Measurements from ENCODE around the gene ARFGAP1. TPM values are rescaled to one million over a fixed set of nuclear protein-coding genes. Genes with fewer than 3 reads are reported as not detected.

ARFGAP1 gene
- total and polyA plus RNA-seq, 2 of the 8 experiments (the other 6 are each of a cell fraction or from before 2014, with no cell fraction given) = 93.7 to 100 TPM

- H2BK15ac ChIP-seq (ENCODE audit: low read length) = no peak overlapping the region
- no peaks in the 10 kb centered on the region for H3K23me2 ChIP-seq (ENCODE audit: low read depth, low read length)
- H2BK5ac ChIP-seq (ENCODE audit: low read depth, low read length) = no peak overlapping the region
- H3K4me3 ChIP-seq (ENCODE audit: extremely low read depth in 1 of 4, insufficient read depth in 2 of 4, low read depth in 3 of 4, low read length in 4 of 4) = no peak overlapping the region
- H3K36me3 ChIP-seq (ENCODE audit: control insufficient read depth in 2 of 4, insufficient read depth in 4 of 4, low read length in 3 of 4) = no peaks in the 10 kb centered on the region; a peak in 1 of 8 replicates
- H3K4me1 ChIP-seq (replicated peaks in 1 of 4; ENCODE audit: control insufficient read depth in 3 of 4, insufficient read depth in 4 of 4, low read length in 3 of 4) = no peaks in the 10 kb centered on the region; a peak in 2 of 7 replicates
- no peak overlapping the region for H2AK5ac ChIP-seq (ENCODE audit: low read depth, low read length)
- FAIRE-seq = no peak
- no peak overlapping the region for H3K56ac ChIP-seq (replicated peaks; ENCODE audit: insufficient read length, low read depth, low read length)
- no peak overlapping the region for H3K4me2 ChIP-seq (ENCODE audit: insufficient read depth in 1 of 2, low read depth in 2 of 2, low read length in 2 of 2)
- no peak overlapping the region for H3K9ac ChIP-seq (replicated peaks in 1 of 4; ENCODE audit: extremely low read depth in 1 of 4, low read depth in 3 of 4, low read length in 3 of 4)
- no peak overlapping the region for H3K27ac ChIP-seq (ENCODE audit: low read depth, low read length)
- 71% methylated on average over 35 of the region's 35 CpGs; no CpG with 5 or more reads in 1 of the 2 experiments for WGBS, 2 experiments (ENCODE audit: extremely low coverage in 1 of 2, insufficient coverage in 1 of 2, insufficient read length in 1 of 2, insufficient replicate concordance in 2 of 2, low coverage in 1 of 2, low lambda C conversion rate in 2 of 2, missing lambda C conversion rate in 1 of 2)
- H3K9me3 ChIP-seq (ENCODE audit: insufficient read depth in 2 of 2, low read depth in 1 of 2, low read length in 1 of 2) = no peaks in the 10 kb centered on the region
- no peaks in the 10 kb centered on the region for H3K79me2 ChIP-seq (ENCODE audit: control insufficient read depth in 1 of 2, insufficient read depth in 2 of 2, low read length in 2 of 2)
- H4K91ac ChIP-seq (replicated peaks; ENCODE audit: insufficient read length, low read length) = no peak overlapping the region
- H3K79me1 ChIP-seq (ENCODE audit: low read depth, low read length) = no peaks in the 10 kb centered on the region
- H4K20me1 ChIP-seq (replicated peaks in 1 of 2; ENCODE audit: control insufficient read depth in 1 of 2, insufficient read depth in 2 of 2, low read length in 2 of 2) = no peaks in the 10 kb centered on the region
- 0 out of 2 replicates have a peak overlapping the region, but pooled peaks have one; percentile 3 for H2BK12ac ChIP-seq (ENCODE audit: low read depth, low read length)
- H2BK20ac ChIP-seq (ENCODE audit: low read length) = no peak overlapping the region
- no peak overlapping the region for H3K23ac ChIP-seq (ENCODE audit: insufficient read length)
- no peaks in the 10 kb centered on the region for H3K27me3 ChIP-seq (replicated peaks in 1 of 4; ENCODE audit: control insufficient read depth in 3 of 4, extremely low read depth in 1 of 4, insufficient read depth in 3 of 4, low read length in 3 of 4)
- H4K8ac ChIP-seq (ENCODE audit: extremely low read depth, insufficient read depth, low read length) = peak overlapping the region; percentile 68; the same call in 1 of the 2 replicates
- H4K5ac ChIP-seq (ENCODE audit: insufficient read length, low read depth, low read length) = no peak overlapping the region
- ChIA-PET POLR2A (ENCODE audit: partially characterized antibody) (interaction anchor here (1.0 to 1.9 kb wide), 6 partner anchors 15 to 211 kb away, joined by 3 to 10 read pairs (median 3); partner anchors contain the start of genes COL20A1 and PPDPF), CTCF (ENCODE audit: partially characterized antibody) (interaction anchor here (0.6 to 6.5 kb wide), 58 partner anchors 10 to 738 kb away, joined by 3 to 230 read pairs (median 5); partner anchors contain the start of genes ARFGAP1, CHRNA4 and COL20A1)
- peak overlapping the region; percentile 78 for H3K4ac ChIP-seq (replicated peaks; ENCODE audit: insufficient read length, low read depth, low read length)
- no peak overlapping the region for H3K14ac ChIP-seq (ENCODE audit: insufficient read length)
- no peak overlapping the region; the same call in 1 of the 2 replicates for H3K18ac ChIP-seq (ENCODE audit: extremely low read depth, low read length)
- DNase-seq (ENCODE audit: low read depth in 1 of 2, low spot score in 2 of 2) = peak in 1 of 2 experiments; percentile 83
- no peak overlapping the region for H2BK120ac ChIP-seq (replicated peaks; ENCODE audit: low read depth, low read length)
- no peak overlapping the region for H2AFZ ChIP-seq (ENCODE audit: low read length)
- TF ChIP-seq RXRA (IDR thresholded peaks at IDR 0.05; ENCODE audit: insufficient read depth, low read depth, low read length) (no peak), POLR2AphosphoS5 (IDR thresholded peaks at IDR 0.05; ENCODE audit: low read depth, low read length) (no peak), SP1 (IDR thresholded peaks at IDR 0.05; ENCODE audit: low read depth, low read length) (no peak), RAD21 (IDR thresholded peaks at IDR 0.05 in 1 of 2, conservative IDR thresholded peaks at IDR 0.05 in 1 of 2; ENCODE audit: low read depth in 2 of 2, low read length in 2 of 2) (peak; percentile 81 to 85), SP2 (IDR thresholded peaks at IDR 0.05; ENCODE audit: low read length) (no peak), GABPA (IDR thresholded peaks at IDR 0.05; ENCODE audit: borderline replicate concordance, insufficient read depth, low read length) (peak; percentile 31; the same call in 1 of the 2 replicates), KDM5A (IDR thresholded peaks at IDR 0.05; ENCODE audit: low read length) (no peak), POLR2A (IDR thresholded peaks at IDR 0.05; ENCODE audit: control extremely low read depth in 1 of 2, low read depth in 2 of 2, low read length in 2 of 2) (no peak), PHF8 (conservative IDR thresholded peaks at IDR 0.05; ENCODE audit: low read depth, low read length) (no peak), TCF12 (IDR thresholded peaks at IDR 0.05; ENCODE audit: low read depth, low read length) (0 out of 2 replicates have a peak, but pooled peaks have one; percentile 69), EZH2 (IDR thresholded peaks at IDR 0.05; ENCODE audit: low read depth, low read length, severe bottlenecking) (no peak)
- TF ChIP-seq, protein P1, sequence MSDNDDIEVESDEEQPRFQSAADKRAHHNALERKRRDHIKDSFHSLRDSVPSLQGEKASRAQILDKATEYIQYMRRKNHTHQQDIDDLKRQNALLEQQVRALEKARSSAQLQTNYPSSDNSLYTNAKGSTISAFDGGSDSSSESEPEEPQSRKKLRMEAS (IDR thresholded peaks at IDR 0.05) = peak; percentile 69
Measured at GRCh38 chr20:63309261-63310071, 36.9 kb downstream of the ARFGAP1 start.
